ENCODE measurements around the gene MYO1E.

MYO1E gene

GRCh38 chr15:59353994-59354416, 18.7 kb downstream of the MYO1E start:
- no peaks in the 10 kb centered on the region for H3K36me3 ChIP-seq
- H3K4me3 ChIP-seq (ENCODE audit: low read depth, low read length), result no peak overlapping the region
- DNase-seq, result no peak
- H3K9me3 ChIP-seq (ENCODE audit: severe bottlenecking), result no peaks in the 10 kb centered on the region
- no peak for TF ChIP-seq CTCF (IDR thresholded peaks at IDR 0.05; ENCODE audit: low read depth, low read length)
- no peak overlapping the region for H3K27ac ChIP-seq
- no peaks in the 10 kb centered on the region for H3K27me3 ChIP-seq (ENCODE audit: insufficient read depth, low read depth, severe bottlenecking)

GRCh38 chr15:59352683-59353082, 20.0 kb downstream of the MYO1E start:
- Histone ChIP-seq H3K4me3 (ENCODE audit: low read depth, low read length) (no peak overlapping the region), H3K36me3 (no peaks in the 10 kb centered on the region), H3K27ac (no peak overlapping the region), H3K27me3 (ENCODE audit: insufficient read depth, low read depth, severe bottlenecking) (no peaks in the 10 kb centered on the region), H3K9me3 (ENCODE audit: severe bottlenecking) (no peaks in the 10 kb centered on the region)
- no peak for TF ChIP-seq CTCF (IDR thresholded peaks at IDR 0.05; ENCODE audit: low read depth, low read length)
- no peak for DNase-seq

GRCh38 chr15:59352189-59352588, 20.5 kb downstream of the MYO1E start:
- TF ChIP-seq CTCF (IDR thresholded peaks at IDR 0.05; ENCODE audit: low read depth, low read length), result no peak
- H3K27me3 ChIP-seq (ENCODE audit: insufficient read depth, low read depth, severe bottlenecking), result no peaks in the 10 kb centered on the region
- no peak for DNase-seq
- no peak overlapping the region for H3K27ac ChIP-seq
- no peaks in the 10 kb centered on the region for H3K9me3 ChIP-seq (ENCODE audit: severe bottlenecking)
- H3K36me3 ChIP-seq, result no peaks in the 10 kb centered on the region
- no peak overlapping the region for H3K4me3 ChIP-seq (ENCODE audit: low read depth, low read length)

GRCh38 chr15:59350421-59350732, 22.3 kb downstream of the MYO1E start:
- H3K27ac ChIP-seq, result no peak overlapping the region
- no peaks in the 10 kb centered on the region for H3K27me3 ChIP-seq (ENCODE audit: insufficient read depth, low read depth, severe bottlenecking)
- no peak overlapping the region for H3K4me3 ChIP-seq (ENCODE audit: low read depth, low read length)
- no peaks in the 10 kb centered on the region for H3K9me3 ChIP-seq (ENCODE audit: severe bottlenecking)
- H3K36me3 ChIP-seq, result no peaks in the 10 kb centered on the region
- DNase-seq, result no peak
- no peak for TF ChIP-seq CTCF (IDR thresholded peaks at IDR 0.05; ENCODE audit: low read depth, low read length)

- Histone ChIP-seq H3K36me3 (no peaks in the 10 kb centered on the region), H3K4me3 (ENCODE audit: low read depth, low read length) (no peak overlapping the region), H3K27me3 (ENCODE audit: insufficient read depth, low read depth, severe bottlenecking) (no peaks in the 10 kb centered on the region), H3K27ac (no peak overlapping the region), H3K9me3 (ENCODE audit: severe bottlenecking) (no peaks in the 10 kb centered on the region)
- no peak for TF ChIP-seq CTCF (IDR thresholded peaks at IDR 0.05; ENCODE audit: low read depth, low read length)
- no peak for DNase-seq
Observed at GRCh38 chr15:59349680-59350420, 22.8 kb downstream of the MYO1E start.

- no peaks in the 10 kb centered on the region for H3K36me3 ChIP-seq
Observed at GRCh38 chr15:59347915-59348314, 24.8 kb downstream of the MYO1E start.

More at GRCh38 chr15:59347915-59348314, 24.8 kb downstream of the MYO1E start:
- Histone ChIP-seq H3K9me3 (ENCODE audit: severe bottlenecking) (no peaks in the 10 kb centered on the region), H3K27ac (no peak overlapping the region), H3K27me3 (ENCODE audit: insufficient read depth, low read depth, severe bottlenecking) (no peaks in the 10 kb centered on the region), H3K4me3 (ENCODE audit: low read depth, low read length) (no peak overlapping the region)
- DNase-seq, result no peak
- no peak for TF ChIP-seq CTCF (IDR thresholded peaks at IDR 0.05; ENCODE audit: low read depth, low read length)
